HEK293 (cell line): Measurements from ENCODE around the gene CCND1.

Experiments used
- CTCF ChIA-PET: fragments of 350-600 bp; formaldehyde crosslinking; extraction: SDS; loops from one replicate; lab custom pipeline; 2021; ENCODE audit warnings: antibody characterized with exemption; lab: Yijun Ruan, JAX
- POLR2A ChIA-PET: fragments of 300-600 bp; formaldehyde crosslinking; extraction: SDS; loops from one replicate; lab custom pipeline; 2020; ENCODE audit warnings: antibody characterized with exemption, inconsistent platforms; lab: Yijun Ruan, JAX
- H3K27ac ChIP-seq: fragments of 200-500 bp; sonication (Bioruptor generic); 2 replicates; pipeline ENCODE4 v1.5.1; 2014; ENCODE audit warnings: low read depth, low read length, control low read depth, inconsistent platforms; ENCODE audit errors: extremely low read depth
- H3K36me3 ChIP-seq, 2 experiments: fragments of 200-500 bp in 1 of 2; sonication (Bioruptor generic) in 1 of 2; 1 replicate in 1 of 2; 2 replicates in 1 of 2; pipeline ENCODE4 v1.5.1; 2014 to 2017; ENCODE audit warnings: inconsistent platforms in 2 of 2, low read length in 2 of 2; ENCODE audit not compliant: control insufficient read depth in 2 of 2, insufficient read depth in 1 of 2
- H3K4me1 ChIP-seq: fragments of 200-500 bp; sonication (Bioruptor generic); 2 replicates; pipeline ENCODE4 v1.5.1; 2014; ENCODE audit warnings: mild to moderate bottlenecking, low read length, inconsistent platforms; ENCODE audit not compliant: control insufficient read depth, insufficient read depth
- H3K4me3 ChIP-seq: 2 replicates; pipeline ENCODE4 v1.5.1; 2011; ENCODE audit warnings: low read depth, mild to moderate bottlenecking, control low read depth, low read length, moderate library complexity
- H3K9me3 ChIP-seq: fragments of 200-500 bp; sonication (Bioruptor generic); 2 replicates; pipeline ENCODE4 v1.5.1; 2014; ENCODE audit warnings: low read depth, low read length, inconsistent platforms; ENCODE audit not compliant: control insufficient read depth, insufficient read depth
- ATF2 ChIP-seq: fragments of 450-650 bp; formaldehyde crosslinking; IDR thresholded peaks from 2 replicates; pipeline ENCODE4 v1.5.1; 2016; ENCODE audit warnings: missing biosample characterization, missing genetic modification characterization, low read depth
- EGR2 ChIP-seq: fragments of 450-650 bp; formaldehyde crosslinking; IDR thresholded peaks from 2 replicates; pipeline ENCODE4 v1.5.1; 2016; ENCODE audit warnings: low read depth, missing biosample characterization, missing genetic modification characterization
- GLIS1 ChIP-seq: fragments of 450-650 bp; formaldehyde crosslinking; IDR thresholded peaks from 2 replicates; pipeline ENCODE4 v1.5.1; 2016; ENCODE audit warnings: missing biosample characterization, missing genetic modification characterization
- HOXA7 ChIP-seq: sonication (generic); formaldehyde crosslinking; IDR thresholded peaks from 2 replicates; pipeline ENCODE4 v1.8.1; 2022; ENCODE audit warnings: missing genetic modification reagents, borderline replicate concordance
- PRDM10 ChIP-seq: fragments of 450-650 bp; formaldehyde crosslinking; IDR thresholded peaks from 2 replicates; pipeline ENCODE4 v1.5.1; 2016; ENCODE audit warnings: missing biosample characterization, missing genetic modification characterization
- REPIN1 ChIP-seq: fragments of 450-650 bp; formaldehyde crosslinking; IDR thresholded peaks from 2 replicates; pipeline ENCODE4 v1.5.1; 2017; ENCODE audit warnings: missing biosample characterization, missing genetic modification characterization, low read depth
- ZBTB44 ChIP-seq: fragments of 450-650 bp; IDR thresholded peaks from 2 replicates; pipeline ENCODE4 v1.5.1; 2018; ENCODE audit warnings: missing biosample characterization, mild to moderate bottlenecking, missing genetic modification characterization
- ZFP37 ChIP-seq: fragments of 450-650 bp; formaldehyde crosslinking; IDR thresholded peaks from 2 replicates; pipeline ENCODE4 v1.5.1; 2016; ENCODE audit warnings: missing biosample characterization, missing genetic modification characterization
- ZFP69B ChIP-seq: fragments of 450-650 bp; formaldehyde crosslinking; IDR thresholded peaks from 2 replicates; pipeline ENCODE4 v1.5.1; 2016; ENCODE audit warnings: missing biosample characterization, missing genetic modification characterization
- ZIC2 ChIP-seq: fragments of 450-650 bp; formaldehyde crosslinking; IDR thresholded peaks from 2 replicates; pipeline ENCODE4 v1.5.1; 2016; ENCODE audit warnings: missing biosample characterization, missing genetic modification characterization
- ZNF132 ChIP-seq: fragments of 450-650 bp; formaldehyde crosslinking; IDR thresholded peaks from 2 replicates; pipeline ENCODE4 v1.5.1; 2017; ENCODE audit warnings: missing biosample characterization, missing genetic modification characterization, borderline replicate concordance
- ZNF138 ChIP-seq: fragments of 450-650 bp; formaldehyde crosslinking; IDR thresholded peaks from 2 replicates; pipeline ENCODE4 v1.5.1; 2016; ENCODE audit warnings: missing biosample characterization, missing genetic modification characterization, borderline replicate concordance
- ZNF140 ChIP-seq: fragments of 450-650 bp; formaldehyde crosslinking; IDR thresholded peaks from 2 replicates; pipeline ENCODE4 v1.5.1; 2016; ENCODE audit warnings: missing biosample characterization, missing genetic modification characterization
- ZNF157 ChIP-seq: fragments of 450-650 bp; formaldehyde crosslinking; IDR thresholded peaks from 2 replicates; pipeline ENCODE4 v1.5.1; 2016; ENCODE audit warnings: missing biosample characterization, missing genetic modification characterization
- ZNF184 ChIP-seq: fragments of 450-650 bp; IDR thresholded peaks from 2 replicates; pipeline ENCODE4 v1.5.1; 2018; ENCODE audit warnings: missing biosample characterization, mild to moderate bottlenecking, missing genetic modification characterization
- ZNF19 ChIP-seq: fragments of 450-650 bp; formaldehyde crosslinking; IDR thresholded peaks from 2 replicates; pipeline ENCODE4; 2016; ENCODE audit warnings: missing biosample characterization, missing genetic modification characterization, low read depth
- ZNF266 ChIP-seq: fragments of 450-650 bp; formaldehyde crosslinking; IDR thresholded peaks from 2 replicates; pipeline ENCODE4 v1.5.1; 2016; ENCODE audit warnings: missing biosample characterization, missing genetic modification characterization, low read depth
- ZNF311 ChIP-seq: fragments of 450-650 bp; formaldehyde crosslinking; IDR thresholded peaks from 2 replicates; pipeline ENCODE4 v1.5.1; 2017; ENCODE audit warnings: missing biosample characterization, missing genetic modification characterization, borderline replicate concordance
- ZNF350 ChIP-seq: fragments of 450-650 bp; formaldehyde crosslinking; IDR thresholded peaks from 2 replicates; pipeline ENCODE4 v1.5.0; 2017; ENCODE audit warnings: missing biosample characterization, mild to moderate bottlenecking, missing genetic modification characterization
- ZNF501 ChIP-seq: fragments of 450-650 bp; formaldehyde crosslinking; IDR thresholded peaks from 2 replicates; pipeline ENCODE4 v1.5.1; 2016; ENCODE audit warnings: missing biosample characterization, missing genetic modification characterization
- ZNF510 ChIP-seq: fragments of 450-650 bp; formaldehyde crosslinking; IDR thresholded peaks from 2 replicates; pipeline ENCODE4 v1.5.1; 2018; ENCODE audit warnings: mild to moderate bottlenecking, missing genetic modification characterization, missing biosample characterization; ENCODE audit not compliant: insufficient replicate concordance
- ZNF530 ChIP-seq: fragments of 450-650 bp; formaldehyde crosslinking; IDR thresholded peaks from 2 replicates; pipeline ENCODE4 v1.5.1; 2016; ENCODE audit warnings: low read depth, missing biosample characterization, missing genetic modification characterization
- ZNF654 ChIP-seq: fragments of 450-650 bp; formaldehyde crosslinking; IDR thresholded peaks from 2 replicates; pipeline ENCODE4 v1.5.1; 2016; ENCODE audit warnings: low read depth, missing biosample characterization, missing genetic modification characterization
- ZNF660 ChIP-seq: fragments of 450-650 bp; IDR thresholded peaks from 2 replicates; pipeline ENCODE4 v1.5.1; 2018; ENCODE audit warnings: missing biosample characterization, mild to moderate bottlenecking, missing genetic modification characterization
- ZNF677 ChIP-seq: fragments of 450-650 bp; IDR thresholded peaks from 2 replicates; pipeline ENCODE4 v1.5.0; 2018; ENCODE audit warnings: missing biosample characterization, mild to moderate bottlenecking, missing genetic modification characterization, moderate library complexity
- ZNF830 ChIP-seq: fragments of 450-650 bp; IDR thresholded peaks from 2 replicates; pipeline ENCODE4 v1.5.0; 2018; ENCODE audit warnings: missing biosample characterization, missing genetic modification characterization, low read depth, mild to moderate bottlenecking, moderate library complexity
- ZNF843 ChIP-seq: fragments of 450-650 bp; formaldehyde crosslinking; IDR thresholded peaks from 2 replicates; pipeline ENCODE4 v1.5.1; 2016; ENCODE audit warnings: missing biosample characterization, missing genetic modification characterization

CCND1 gene

GRCh38 chr11:69656536-69657455 lies 15.8 kb downstream of the CCND1 start:
- POLR2A ChIA-PET: interaction anchor here (1.6 to 1.9 kb wide), 2 partner anchors 14 to 18 kb away, joined by 6 read pairs; partner anchors contain the start of gene LTO1

GRCh38 chr11:69657456-69657910 lies 16.5 kb downstream of the CCND1 start:
- Histone ChIP-seq H3K36me3 (peaks cover 2 to 11% of the 10 kb centered on the region in 2 experiments; a peak in 1 of 3 replicates), H3K9me3 (no peaks in the 10 kb centered on the region), H3K4me3 (no peak overlapping the region), H3K4me1 (no peaks in the 10 kb centered on the region), H3K27ac (no peak overlapping the region)
- CTCF ChIA-PET: interaction anchor here (1.0 kb wide), 1 partner anchor 13 kb away, joined by 4 read pairs; no protein-coding TSS in a partner anchor
- POLR2A ChIA-PET: interaction anchor here (1.6 kb wide), 1 partner anchor 17 kb away, joined by 6 read pairs; the partner anchor contains the start of gene LTO1
- TF ChIP-seq ZNF510: no peak
- no peak for TF ChIP-seq ZNF157 (tag by site-specific recombination)
- TF ChIP-seq ZNF830 (tag by site-specific recombination): no peak
- TF ChIP-seq ZNF266 (tag by site-specific recombination): no peak
- no peak for TF ChIP-seq ZFP69B (tag by site-specific recombination)
- no peak for TF ChIP-seq ATF2 (tag by site-specific recombination)
- no peak for TF ChIP-seq GLIS1
- no peak for TF ChIP-seq REPIN1 (tag by site-specific recombination)
- TF ChIP-seq ZNF660: no peak
- no peak for TF ChIP-seq ZNF654 (tag by site-specific recombination)
- TF ChIP-seq ZNF140: no peak
- TF ChIP-seq ZNF132 (tag by site-specific recombination): no peak
- no peak for TF ChIP-seq EGR2 (tag by site-specific recombination)
- TF ChIP-seq ZIC2 (tag by site-specific recombination): no peak

More at GRCh38 chr11:69656536-69657455, 15.8 kb downstream of the CCND1 start:
- TF ChIP-seq ZNF843 (tag by site-specific recombination) (no peak), ZNF677 (tag by site-specific recombination) (no peak), ZNF132 (tag by site-specific recombination) (no peak), ZBTB44 (tag by site-specific recombination) (no peak), ZFP37 (tag by site-specific recombination) (no peak), ZNF501 (tag by site-specific recombination) (no peak), ZNF654 (tag by site-specific recombination) (no peak), HOXA7 (CRISPR knock-in tag) (no peak), ZNF530 (no peak), PRDM10 (no peak), ZNF19 (tag by site-specific recombination) (no peak), ZNF350 (tag by site-specific recombination) (no peak), ZNF138 (tag by site-specific recombination) (no peak), ZNF140 (no peak), ZNF184 (no peak), ZNF311 (tag by site-specific recombination) (no peak)
- CTCF ChIA-PET: interaction anchor here (0.7 to 1.5 kb wide), 3 partner anchors 13 to 525 kb away, joined by 3 to 4 read pairs (median 4); no protein-coding TSS in a partner anchor
- Histone ChIP-seq H3K9me3 (no peaks in the 10 kb centered on the region), H3K4me1 (no peaks in the 10 kb centered on the region), H3K36me3 (peaks cover 5 to 18% of the 10 kb centered on the region in 2 experiments; a peak in 1 of 3 replicates), H3K4me3 (no peak overlapping the region), H3K27ac (no peak overlapping the region)
